HG02642 (cell line): Measurements from ENCODE around the gene FAM13C.

Source experiments
- ATAC-seq: cut with Tn5 transposase; IDR thresholded peaks from one replicate; pipeline ENCODE4 v1.9.1; 2021; ENCODE audit warnings: mild to moderate bottlenecking; ENCODE audit not compliant: unreplicated experiment, poor library complexity

The FAM13C gene

GRCh38 chr10:59362959-59363381 is 621 bp upstream of the FAM13C start:
- ATAC-seq: no peak

- ATAC-seq: no peak
These were observed 646 bp downstream of the FAM13C start for GRCh38 chr10:59361663-59362143.

- ATAC-seq: no peak
These were observed 1.5 kb downstream of the FAM13C start for GRCh38 chr10:59360605-59361405.

GRCh38 chr10:59358576-59358975 is 3.8 kb downstream of the FAM13C start:
- no peak for ATAC-seq

- no peak for ATAC-seq
These were observed 7.9 kb downstream of the FAM13C start for GRCh38 chr10:59354434-59354833.

GRCh38 chr10:59350558-59350957 is 11.8 kb downstream of the FAM13C start:
- no peak for ATAC-seq

GRCh38 chr10:59346321-59346720 is 16.0 kb downstream of the FAM13C start:
- no peak for ATAC-seq

- no peak for ATAC-seq
These were observed 19.6 kb downstream of the FAM13C start for GRCh38 chr10:59342723-59343122.

GRCh38 chr10:59342000-59342399 is 20.3 kb downstream of the FAM13C start:
- ATAC-seq: no peak

GRCh38 chr10:59340285-59340684 is 22.1 kb downstream of the FAM13C start:
- ATAC-seq: no peak

GRCh38 chr10:59339351-59339750 is 23.0 kb downstream of the FAM13C start:
- no peak for ATAC-seq

- ATAC-seq: no peak
These were observed 25.1 kb downstream of the FAM13C start for GRCh38 chr10:59337201-59337652.

GRCh38 chr10:59336632-59337031 is 25.7 kb downstream of the FAM13C start:
- no peak for ATAC-seq

GRCh38 chr10:59335497-59335896 is 26.9 kb downstream of the FAM13C start:
- ATAC-seq: no peak

- ATAC-seq: no peak
These were observed 28.6 kb downstream of the FAM13C start for GRCh38 chr10:59333701-59334100.

GRCh38 chr10:59332581-59332980 is 29.8 kb downstream of the FAM13C start:
- ATAC-seq: no peak

- ATAC-seq: no peak
These were observed 30.7 kb downstream of the FAM13C start for GRCh38 chr10:59331661-59332060.

- ATAC-seq: no peak
These were observed 37.2 kb downstream of the FAM13C start for GRCh38 chr10:59325116-59325515.

- ATAC-seq: no peak
These were observed 37.8 kb downstream of the FAM13C start for GRCh38 chr10:59324597-59324996.

- ATAC-seq: no peak
These were observed 38.4 kb downstream of the FAM13C start for GRCh38 chr10:59323831-59324401.

- no peak for ATAC-seq
These were observed 39.3 kb downstream of the FAM13C start for GRCh38 chr10:59323036-59323459.

GRCh38 chr10:59322131-59322530 is 40.2 kb downstream of the FAM13C start:
- no peak for ATAC-seq
